Measurements from ENCODE around the gene ASB18. TPM values are rescaled to one million over a fixed set of nuclear protein-coding genes. Genes with fewer than 3 reads are reported as not detected.

ASB18 gene
- total and polyA plus RNA-seq, 4 donors: not detected

DNA sequence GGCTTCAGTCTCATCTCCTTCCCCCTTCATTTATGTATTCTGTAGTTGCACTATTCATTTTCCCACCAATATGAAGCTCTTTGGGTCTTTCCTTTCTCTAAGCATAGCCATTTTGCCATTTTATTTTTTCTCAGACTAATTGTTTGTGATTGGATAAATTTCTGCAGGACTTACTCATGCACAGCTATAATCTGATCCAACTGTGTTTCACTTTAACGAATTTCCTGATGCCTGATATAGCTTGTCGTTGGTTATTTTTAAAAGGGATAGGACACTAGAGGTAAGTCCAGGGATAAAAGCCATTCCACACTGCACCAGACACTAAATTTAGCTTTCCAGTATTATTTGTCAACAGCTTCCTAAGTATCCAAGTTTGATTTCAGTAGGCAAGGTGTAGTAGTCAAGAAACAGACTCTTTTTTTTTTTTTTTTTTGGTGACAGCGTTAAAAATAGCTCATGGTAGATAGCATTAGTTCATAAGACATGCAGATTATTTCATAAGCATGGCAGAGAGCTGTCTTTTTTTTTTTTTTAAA is 17.4 kb downstream of the ASB18 start (continued):
- TF ChIP-seq, protein P1, sequence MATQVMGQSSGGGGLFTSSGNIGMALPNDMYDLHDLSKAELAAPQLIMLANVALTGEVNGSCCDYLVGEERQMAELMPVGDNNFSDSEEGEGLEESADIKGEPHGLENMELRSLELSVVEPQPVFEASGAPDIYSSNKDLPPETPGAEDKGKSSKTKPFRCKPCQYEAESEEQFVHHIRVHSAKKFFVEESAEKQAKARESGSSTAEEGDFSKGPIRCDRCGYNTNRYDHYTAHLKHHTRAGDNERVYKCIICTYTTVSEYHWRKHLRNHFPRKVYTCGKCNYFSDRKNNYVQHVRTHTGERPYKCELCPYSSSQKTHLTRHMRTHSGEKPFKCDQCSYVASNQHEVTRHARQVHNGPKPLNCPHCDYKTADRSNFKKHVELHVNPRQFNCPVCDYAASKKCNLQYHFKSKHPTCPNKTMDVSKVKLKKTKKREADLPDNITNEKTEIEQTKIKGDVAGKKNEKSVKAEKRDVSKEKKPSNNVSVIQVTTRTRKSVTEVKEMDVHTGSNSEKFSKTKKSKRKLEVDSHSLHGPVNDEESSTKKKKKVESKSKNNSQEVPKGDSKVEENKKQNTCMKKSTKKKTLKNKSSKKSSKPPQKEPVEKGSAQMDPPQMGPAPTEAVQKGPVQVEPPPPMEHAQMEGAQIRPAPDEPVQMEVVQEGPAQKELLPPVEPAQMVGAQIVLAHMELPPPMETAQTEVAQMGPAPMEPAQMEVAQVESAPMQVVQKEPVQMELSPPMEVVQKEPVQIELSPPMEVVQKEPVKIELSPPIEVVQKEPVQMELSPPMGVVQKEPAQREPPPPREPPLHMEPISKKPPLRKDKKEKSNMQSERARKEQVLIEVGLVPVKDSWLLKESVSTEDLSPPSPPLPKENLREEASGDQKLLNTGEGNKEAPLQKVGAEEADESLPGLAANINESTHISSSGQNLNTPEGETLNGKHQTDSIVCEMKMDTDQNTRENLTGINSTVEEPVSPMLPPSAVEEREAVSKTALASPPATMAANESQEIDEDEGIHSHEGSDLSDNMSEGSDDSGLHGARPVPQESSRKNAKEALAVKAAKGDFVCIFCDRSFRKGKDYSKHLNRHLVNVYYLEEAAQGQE (IDR thresholded peaks at IDR 0.05): no peak

DNA sequence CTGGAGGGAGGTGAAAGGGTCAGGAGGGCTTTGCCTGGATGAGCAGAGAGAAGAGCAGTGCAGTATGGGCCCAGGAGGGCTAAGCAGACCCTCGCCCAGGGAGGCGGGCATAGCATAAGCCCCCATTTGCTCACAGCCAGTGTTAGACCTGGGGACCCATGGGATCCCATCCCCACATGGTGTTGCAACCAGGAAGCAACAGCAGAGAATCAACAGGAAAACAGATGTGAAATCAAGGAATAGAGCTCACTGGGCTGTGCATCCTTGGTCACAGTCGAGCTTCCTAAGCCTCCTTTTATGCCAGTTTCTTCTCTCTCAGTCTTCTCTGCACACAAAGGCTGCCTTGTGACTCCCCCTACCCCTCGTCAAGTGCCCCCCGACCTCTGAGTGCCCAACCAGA is 19.9 kb downstream of the ASB18 start:
- DNase-seq (ENCODE audit: low spot score): no peak
- Histone ChIP-seq H3K9ac (ENCODE audit: low read depth in 1 of 2, low read length in 2 of 2) (no peak overlapping the region), H3K4me3 (ENCODE audit: low read depth in 1 of 3, low read length in 3 of 3) (no peak overlapping the region), H3K9me3 (ENCODE audit: control insufficient read depth in 4 of 4, low read length in 3 of 4) (no peaks in the 10 kb centered on the region), H3K27ac (ENCODE audit: low read depth in 1 of 2, low read length in 2 of 2) (no peak overlapping the region), H3K4me1 (ENCODE audit: control insufficient read depth in 4 of 4, insufficient read depth in 4 of 4, low read length in 3 of 4) (no peaks in the 10 kb centered on the region), H3K36me3 (ENCODE audit: control insufficient read depth in 4 of 4, insufficient read depth in 3 of 4, low read depth in 1 of 4, low read length in 3 of 4) (no peaks in the 10 kb centered on the region), H3K27me3 (ENCODE audit: control insufficient read depth in 4 of 4, insufficient read depth in 4 of 4, low read length in 3 of 4) (peaks cover 0 to 4% (median 3%) of the 10 kb centered on the region in 4 donors)
- TF ChIP-seq, protein P2, sequence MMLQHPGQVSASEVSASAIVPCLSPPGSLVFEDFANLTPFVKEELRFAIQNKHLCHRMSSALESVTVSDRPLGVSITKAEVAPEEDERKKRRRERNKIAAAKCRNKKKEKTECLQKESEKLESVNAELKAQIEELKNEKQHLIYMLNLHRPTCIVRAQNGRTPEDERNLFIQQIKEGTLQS (IDR thresholded peaks at IDR 0.05): no peak
- TF ChIP-seq NR2F2 (IDR thresholded peaks at IDR 0.05) (no peak), HNF4A (conservative IDR thresholded peaks at IDR 0.05) (no peak)
- 80% methylated on average over 5 of the region's 5 CpGs for WGBS

DNA sequence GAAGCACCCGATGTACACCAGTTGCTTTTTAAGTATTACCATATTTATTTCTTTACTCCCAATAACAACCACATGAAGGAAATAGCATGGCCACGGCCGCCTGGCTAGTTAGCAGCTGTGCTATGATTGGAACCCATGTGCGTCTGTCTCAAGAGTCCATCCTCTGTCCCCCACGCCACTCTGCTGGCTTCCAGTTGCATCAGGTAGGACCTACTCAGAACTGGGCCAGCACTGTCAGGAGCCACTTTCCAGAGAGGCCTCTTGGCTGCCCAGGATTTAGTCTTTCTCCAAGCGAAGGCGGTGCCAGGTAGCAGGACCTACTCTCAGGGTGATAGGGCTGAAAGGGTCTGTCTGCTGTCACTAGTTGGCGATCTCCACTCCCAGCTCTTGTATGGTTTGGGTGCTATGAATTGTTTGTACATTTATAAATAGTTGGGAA is 22.1 kb downstream of the ASB18 start:
- Histone ChIP-seq H3K27me3 (ENCODE audit: control insufficient read depth in 4 of 4, insufficient read depth in 4 of 4, low read length in 3 of 4) (peaks cover 0 to 8% (median 2%) of the 10 kb centered on the region in 4 donors), H3K9ac (ENCODE audit: low read depth in 1 of 2, low read length in 2 of 2) (no peak overlapping the region), H3K9me3 (ENCODE audit: control insufficient read depth in 4 of 4, low read length in 3 of 4) (no peaks in the 10 kb centered on the region), H3K4me3 (ENCODE audit: low read depth in 1 of 3, low read length in 3 of 3) (no peak overlapping the region), H3K4me1 (ENCODE audit: control insufficient read depth in 4 of 4, insufficient read depth in 4 of 4, low read length in 3 of 4) (no peaks in the 10 kb centered on the region), H3K27ac (ENCODE audit: low read depth in 1 of 2, low read length in 2 of 2) (no peak overlapping the region), H3K36me3 (ENCODE audit: control insufficient read depth in 4 of 4, insufficient read depth in 3 of 4, low read depth in 1 of 4, low read length in 3 of 4) (no peaks in the 10 kb centered on the region)
- no peak for DNase-seq (ENCODE audit: low spot score)
- WGBS: 89% methylated on average over 8 of the region's 8 CpGs
- TF ChIP-seq YY1 (IDR thresholded peaks at IDR 0.05) (no peak), TAF1 (conservative IDR thresholded peaks at IDR 0.05) (no peak), GABPA (IDR thresholded peaks at IDR 0.05 in 1 of 2, conservative IDR thresholded peaks at IDR 0.05 in 1 of 2) (no peak), NR2F2 (IDR thresholded peaks at IDR 0.05) (no peak), RAD21 (IDR thresholded peaks at IDR 0.05) (no peak), RXRA (IDR thresholded peaks at IDR 0.05) (no peak), EGR1 (IDR thresholded peaks at IDR 0.05; ENCODE audit: low read depth in 2 of 2) (no peak), HNF4A (conservative IDR thresholded peaks at IDR 0.05) (no peak), HNF4G (IDR thresholded peaks at IDR 0.05) (no peak)
- TF ChIP-seq, protein P1 (IDR thresholded peaks at IDR 0.05): no peak
- TF ChIP-seq, protein P3, sequence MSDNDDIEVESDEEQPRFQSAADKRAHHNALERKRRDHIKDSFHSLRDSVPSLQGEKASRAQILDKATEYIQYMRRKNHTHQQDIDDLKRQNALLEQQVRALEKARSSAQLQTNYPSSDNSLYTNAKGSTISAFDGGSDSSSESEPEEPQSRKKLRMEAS (IDR thresholded peaks at IDR 0.05): no peak
- TF ChIP-seq, protein P2 (IDR thresholded peaks at IDR 0.05): no peak
- TF ChIP-seq, protein P4, sequence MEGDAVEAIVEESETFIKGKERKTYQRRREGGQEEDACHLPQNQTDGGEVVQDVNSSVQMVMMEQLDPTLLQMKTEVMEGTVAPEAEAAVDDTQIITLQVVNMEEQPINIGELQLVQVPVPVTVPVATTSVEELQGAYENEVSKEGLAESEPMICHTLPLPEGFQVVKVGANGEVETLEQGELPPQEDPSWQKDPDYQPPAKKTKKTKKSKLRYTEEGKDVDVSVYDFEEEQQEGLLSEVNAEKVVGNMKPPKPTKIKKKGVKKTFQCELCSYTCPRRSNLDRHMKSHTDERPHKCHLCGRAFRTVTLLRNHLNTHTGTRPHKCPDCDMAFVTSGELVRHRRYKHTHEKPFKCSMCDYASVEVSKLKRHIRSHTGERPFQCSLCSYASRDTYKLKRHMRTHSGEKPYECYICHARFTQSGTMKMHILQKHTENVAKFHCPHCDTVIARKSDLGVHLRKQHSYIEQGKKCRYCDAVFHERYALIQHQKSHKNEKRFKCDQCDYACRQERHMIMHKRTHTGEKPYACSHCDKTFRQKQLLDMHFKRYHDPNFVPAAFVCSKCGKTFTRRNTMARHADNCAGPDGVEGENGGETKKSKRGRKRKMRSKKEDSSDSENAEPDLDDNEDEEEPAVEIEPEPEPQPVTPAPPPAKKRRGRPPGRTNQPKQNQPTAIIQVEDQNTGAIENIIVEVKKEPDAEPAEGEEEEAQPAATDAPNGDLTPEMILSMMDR (IDR thresholded peaks at IDR 0.05; ENCODE audit: low read depth, low read length, missing input control): no peak
